ENCODE results near the gene TECPR1.

TECPR1 gene

GRCh38 chr7:98249106-98249505, 2.9 kb downstream of the TECPR1 start:
- no peak for DNase-seq (ENCODE audit: low spot score)

- DNase-seq (ENCODE audit: low spot score): no peak
These were observed 3.9 kb downstream of the TECPR1 start for GRCh38 chr7:98248156-98248555.

GRCh38 chr7:98244871-98245270, 7.2 kb downstream of the TECPR1 start:
- no peak for DNase-seq (ENCODE audit: low spot score)

GRCh38 chr7:98242934-98243333, 9.1 kb downstream of the TECPR1 start:
- no peak for DNase-seq (ENCODE audit: low spot score)

- no peak for DNase-seq (ENCODE audit: low spot score)
These were observed 9.7 kb downstream of the TECPR1 start for GRCh38 chr7:98242342-98242741.

- no peak for DNase-seq (ENCODE audit: low spot score)
These were observed 10.3 kb downstream of the TECPR1 start for GRCh38 chr7:98241674-98242241.

GRCh38 chr7:98240961-98241673, 10.9 kb downstream of the TECPR1 start:
- peak; percentile 53 for DNase-seq (ENCODE audit: low spot score)

GRCh38 chr7:98238976-98239375, 13.1 kb downstream of the TECPR1 start:
- DNase-seq (ENCODE audit: low spot score): no peak

- DNase-seq (ENCODE audit: low spot score): no peak
These were observed 14.0 kb downstream of the TECPR1 start for GRCh38 chr7:98238076-98238475.

GRCh38 chr7:98236355-98237185, 15.5 kb downstream of the TECPR1 start:
- no peak for DNase-seq (ENCODE audit: low spot score)

GRCh38 chr7:98235901-98236300, 16.1 kb downstream of the TECPR1 start:
- no peak for DNase-seq (ENCODE audit: low spot score)

GRCh38 chr7:98234429-98235147, 17.4 kb downstream of the TECPR1 start:
- no peak for DNase-seq (ENCODE audit: low spot score)

- no peak for DNase-seq (ENCODE audit: low spot score)
These were observed 18.6 kb downstream of the TECPR1 start for GRCh38 chr7:98233219-98234070.

- DNase-seq (ENCODE audit: low spot score): no peak
These were observed 19.2 kb downstream of the TECPR1 start for GRCh38 chr7:98232799-98233198.

GRCh38 chr7:98232263-98232585, 19.8 kb downstream of the TECPR1 start:
- no peak for DNase-seq (ENCODE audit: low spot score)

- no peak for DNase-seq (ENCODE audit: low spot score)
These were observed 20.4 kb downstream of the TECPR1 start for GRCh38 chr7:98231493-98232262.

- no peak for DNase-seq (ENCODE audit: low spot score)
These were observed 21.1 kb downstream of the TECPR1 start for GRCh38 chr7:98230746-98231471.

GRCh38 chr7:98229991-98230745, 21.9 kb downstream of the TECPR1 start:
- DNase-seq (ENCODE audit: low spot score): no peak

- no peak for DNase-seq (ENCODE audit: low spot score)
These were observed 22.6 kb downstream of the TECPR1 start for GRCh38 chr7:98229441-98229840.

All from RKO (cell line).